ENCODE results near the gene CARD9.

The CARD9 gene

GRCh38 chr9:136318111-136318775, 55.2 kb downstream of the CARD9 start:
- no peak for DNase-seq

GRCh38 chr9:136317695-136318094, 55.8 kb downstream of the CARD9 start:
- no peak for DNase-seq

GRCh38 chr9:136316896-136317676, 56.4 kb downstream of the CARD9 start:
- no peak for DNase-seq

- no peak for DNase-seq
Observed at GRCh38 chr9:136316271-136316751, 57.2 kb downstream of the CARD9 start.

- no peak for DNase-seq
Observed at GRCh38 chr9:136314944-136315343, 58.5 kb downstream of the CARD9 start.

- DNase-seq, result no peak
Observed at GRCh38 chr9:136314056-136314416, 59.4 kb downstream of the CARD9 start.
